ENCODE results near the gene PROSER2. TPM values are rescaled to one million over a fixed set of nuclear protein-coding genes. Genes with fewer than 3 reads are reported as not detected.

PROSER2 gene
- total RNA-seq, 2 experiments from 2014 or later: 0.29 to 0.74 TPM

GRCh38 chr10:11874568-11875493 lies 51.7 kb downstream of the PROSER2 start:
- no peak overlapping the region for H3K27ac Mint-ChIP-seq
- H3K4me3 Mint-ChIP-seq: peak overlapping the region; percentile 3
- no peaks in the 10 kb centered on the region for H3K9me3 Mint-ChIP-seq (ENCODE audit: insufficient read depth)
- ChIA-PET CTCF (no interaction called here), POLR2A (interaction anchor here (0.5 to 0.7 kb wide), 2 partner anchors 54 to 375 kb away, joined by 3 read pairs; no protein-coding TSS in a partner anchor)
- H3K4me1 Mint-ChIP-seq (ENCODE audit: low read depth): peaks cover 21% of the 10 kb centered on the region
- peaks cover 13% of the 10 kb centered on the region for H3K27me3 Mint-ChIP-seq (ENCODE audit: low read depth)
- DNase-seq (peak; percentile 64), ATAC-seq (peak; percentile 83)
- H3K36me3 Mint-ChIP-seq (ENCODE audit: low read depth): no peaks in the 10 kb centered on the region

DNA sequence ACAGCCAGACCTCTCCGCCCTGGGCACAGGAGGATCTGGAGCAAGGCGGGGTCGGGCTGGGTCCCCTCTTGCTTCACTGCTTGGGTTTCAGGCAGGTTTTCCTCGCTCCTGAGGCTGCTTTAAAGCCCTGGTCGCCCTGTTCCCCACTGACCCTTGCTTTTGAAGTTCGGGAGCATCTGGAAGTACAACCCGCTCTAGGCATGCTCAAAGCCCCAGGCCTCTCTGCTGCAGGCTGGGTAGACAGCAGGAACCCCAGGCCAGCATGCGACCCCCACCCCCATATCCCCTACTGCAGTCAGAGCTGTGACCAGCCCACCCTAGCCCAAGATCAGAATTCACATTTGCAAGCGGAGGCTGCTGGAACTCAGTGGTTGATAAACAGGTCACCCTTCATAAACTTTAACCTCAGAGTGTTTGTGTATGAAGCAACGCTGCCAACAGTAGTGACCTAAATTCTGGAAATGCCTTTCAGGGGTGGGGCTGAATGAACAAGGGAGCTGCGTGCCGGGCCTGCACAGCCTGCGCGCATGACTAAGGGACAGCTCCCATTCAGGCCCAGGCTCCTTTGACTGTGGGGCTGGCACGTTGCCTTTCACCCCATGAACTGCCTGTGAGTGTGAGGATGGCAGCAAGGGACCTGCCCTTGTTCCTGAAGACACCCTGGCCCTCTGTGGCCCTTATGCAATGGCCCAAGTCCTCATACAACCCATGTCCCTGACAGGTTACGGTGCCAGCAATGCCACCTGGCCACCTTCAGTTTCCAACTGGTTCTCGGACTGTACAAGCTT lies 52.5 kb downstream of the PROSER2 start:
- Mint-ChIP-seq H3K36me3 (ENCODE audit: low read depth) (no peaks in the 10 kb centered on the region), H3K4me1 (ENCODE audit: low read depth) (peaks cover 21% of the 10 kb centered on the region), H3K9me3 (ENCODE audit: insufficient read depth) (no peaks in the 10 kb centered on the region), H3K4me3 (no peak overlapping the region), H3K27me3 (ENCODE audit: low read depth) (peaks cover 13% of the 10 kb centered on the region), H3K27ac (no peak overlapping the region)
- ChIA-PET CTCF (no interaction called here), POLR2A (interaction anchor here (0.5 kb wide), 1 partner anchor 376 kb away, joined by 3 read pairs; no protein-coding TSS in a partner anchor)
- DNase-seq (no peak), ATAC-seq (no peak)

DNA sequence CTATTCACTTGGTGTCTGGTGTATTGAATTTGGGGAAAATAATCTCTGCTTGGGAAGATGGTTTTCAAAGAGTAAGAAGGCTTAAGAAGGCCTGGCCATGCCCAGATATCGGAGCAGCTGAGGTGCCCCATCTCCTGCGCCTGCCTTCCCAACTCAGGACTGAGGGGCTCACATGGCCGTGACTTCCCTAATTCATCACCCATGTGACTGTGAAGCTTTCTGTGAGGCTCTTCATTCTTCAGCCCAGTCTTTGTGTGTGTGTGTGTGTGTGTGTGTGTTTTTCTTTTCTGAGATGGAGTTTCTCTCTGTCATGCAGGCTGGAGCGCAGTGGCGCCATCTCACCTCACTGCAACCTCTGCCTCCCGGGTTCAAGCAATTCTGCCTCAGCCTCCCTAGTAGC lies 53.2 kb downstream of the PROSER2 start:
- DNase-seq: no peak
- H3K4me1 Mint-ChIP-seq (ENCODE audit: low read depth): peaks cover 19% of the 10 kb centered on the region
- CTCF ChIA-PET: no interaction called here
- no peak for ATAC-seq
- no peaks in the 10 kb centered on the region for H3K36me3 Mint-ChIP-seq (ENCODE audit: low read depth)
- POLR2A ChIA-PET: no interaction called here
- no peaks in the 10 kb centered on the region for H3K9me3 Mint-ChIP-seq (ENCODE audit: insufficient read depth)
- peaks cover 10% of the 10 kb centered on the region for H3K27me3 Mint-ChIP-seq (ENCODE audit: low read depth)
- H3K4me3 Mint-ChIP-seq: no peak overlapping the region
- H3K27ac Mint-ChIP-seq: no peak overlapping the region

DNA sequence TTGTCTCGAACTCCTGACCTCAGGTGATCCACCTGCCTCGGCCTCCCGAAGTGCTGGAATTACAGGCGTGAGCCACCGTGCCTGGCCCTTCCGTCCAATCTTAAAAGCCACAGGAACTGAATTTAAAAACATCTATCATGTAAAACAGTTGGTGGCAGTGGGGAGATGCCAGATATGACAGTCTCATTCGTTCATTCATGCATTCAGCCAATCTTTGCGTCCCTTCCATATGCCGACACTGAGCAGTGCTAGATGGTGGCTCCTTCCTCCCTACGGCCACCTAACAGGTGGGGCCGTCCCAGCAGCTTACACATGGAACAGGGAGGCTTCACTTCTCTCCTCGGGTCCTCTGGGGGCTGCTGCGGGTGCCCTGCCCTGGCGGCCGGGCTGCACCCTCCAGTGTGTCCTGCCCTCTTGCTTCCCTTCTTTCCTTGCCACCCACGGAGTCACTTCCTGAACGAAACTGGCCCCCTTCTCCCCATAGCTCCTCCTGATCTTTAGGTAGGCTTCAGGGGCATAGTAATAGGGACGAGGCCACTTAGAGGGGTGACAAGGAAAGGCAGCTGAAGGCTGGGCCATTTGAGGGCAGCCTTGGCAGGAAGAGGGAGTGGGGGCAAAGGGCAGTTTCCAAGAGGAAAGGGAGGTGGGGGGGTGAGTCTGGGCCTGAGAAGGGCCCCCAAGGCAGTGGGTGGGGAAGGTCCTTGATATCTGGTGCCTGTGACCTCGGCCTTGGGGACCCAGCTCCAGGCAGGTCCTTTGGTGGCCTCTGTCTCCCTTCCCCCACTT lies 53.8 kb downstream of the PROSER2 start:
- DNase-seq (no peak), ATAC-seq (no peak)
- H3K9me3 Mint-ChIP-seq (ENCODE audit: insufficient read depth): no peaks in the 10 kb centered on the region
- H3K27me3 Mint-ChIP-seq (ENCODE audit: low read depth): peaks cover 8% of the 10 kb centered on the region
- ChIA-PET CTCF (interaction anchor here (0.9 kb wide), 1 partner anchor 14 kb away, joined by 3 read pairs; no protein-coding TSS in a partner anchor), POLR2A (no interaction called here)
- H3K4me1 Mint-ChIP-seq (ENCODE audit: low read depth): peaks cover 15% of the 10 kb centered on the region
- H3K27ac Mint-ChIP-seq: no peak overlapping the region
- no peaks in the 10 kb centered on the region for H3K36me3 Mint-ChIP-seq (ENCODE audit: low read depth)
- H3K4me3 Mint-ChIP-seq: no peak overlapping the region

- H3K27me3 Mint-ChIP-seq (ENCODE audit: low read depth): peaks cover 6% of the 10 kb centered on the region
- H3K4me1 Mint-ChIP-seq (ENCODE audit: low read depth): peaks cover 15% of the 10 kb centered on the region
- CTCF ChIA-PET: interaction anchor here (0.9 kb wide), 1 partner anchor 15 kb away, joined by 3 read pairs; no protein-coding TSS in a partner anchor
Measured at GRCh38 chr10:11877591-11877905, 54.4 kb downstream of the PROSER2 start.

GRCh38 chr10:11878776-11879175 lies 55.6 kb downstream of the PROSER2 start:
- no peak for ATAC-seq
- CTCF ChIA-PET: interaction anchor here (1.0 kb wide), 1 partner anchor 29 kb away, joined by 3 read pairs; no protein-coding TSS in a partner anchor

More at GRCh38 chr10:11877591-11877905, 54.4 kb downstream of the PROSER2 start:
- DNase-seq: no peak
- Mint-ChIP-seq H3K9me3 (ENCODE audit: insufficient read depth) (no peaks in the 10 kb centered on the region), H3K36me3 (ENCODE audit: low read depth) (no peaks in the 10 kb centered on the region), H3K27ac (no peak overlapping the region), H3K4me3 (no peak overlapping the region)
- no peak for ATAC-seq
- POLR2A ChIA-PET: no interaction called here

GRCh38 chr10:11879387-11880094 lies 56.4 kb downstream of the PROSER2 start:
- no peaks in the 10 kb centered on the region for H3K27me3 Mint-ChIP-seq (ENCODE audit: low read depth)
- CTCF ChIA-PET: no interaction called here
- no peak overlapping the region for H3K27ac Mint-ChIP-seq
- peaks cover 13% of the 10 kb centered on the region for H3K4me1 Mint-ChIP-seq (ENCODE audit: low read depth)
- no peak for DNase-seq
- H3K36me3 Mint-ChIP-seq (ENCODE audit: low read depth): no peaks in the 10 kb centered on the region
- POLR2A ChIA-PET: no interaction called here
- no peak for ATAC-seq
- no peak overlapping the region for H3K4me3 Mint-ChIP-seq
- no peaks in the 10 kb centered on the region for H3K9me3 Mint-ChIP-seq (ENCODE audit: insufficient read depth)

More at GRCh38 chr10:11878776-11879175, 55.6 kb downstream of the PROSER2 start:
- no peak for DNase-seq
- POLR2A ChIA-PET: no interaction called here
- no peaks in the 10 kb centered on the region for H3K9me3 Mint-ChIP-seq (ENCODE audit: insufficient read depth)
- no peaks in the 10 kb centered on the region for H3K36me3 Mint-ChIP-seq (ENCODE audit: low read depth)
- H3K4me1 Mint-ChIP-seq (ENCODE audit: low read depth): peaks cover 18% of the 10 kb centered on the region
- H3K27me3 Mint-ChIP-seq (ENCODE audit: low read depth): no peaks in the 10 kb centered on the region
- no peak overlapping the region for H3K27ac Mint-ChIP-seq
- H3K4me3 Mint-ChIP-seq: no peak overlapping the region

GRCh38 chr10:11880151-11881029 lies 57.2 kb downstream of the PROSER2 start:
- Mint-ChIP-seq H3K27me3 (ENCODE audit: low read depth) (no peaks in the 10 kb centered on the region), H3K9me3 (ENCODE audit: insufficient read depth) (no peaks in the 10 kb centered on the region), H3K27ac (no peak overlapping the region), H3K36me3 (ENCODE audit: low read depth) (no peaks in the 10 kb centered on the region), H3K4me1 (ENCODE audit: low read depth) (peaks cover 6% of the 10 kb centered on the region), H3K4me3 (no peak overlapping the region)
- CTCF ChIA-PET: no interaction called here
- DNase-seq: no peak
- no peak for ATAC-seq
- POLR2A ChIA-PET: no interaction called here

GRCh38 chr10:11881030-11881476 lies 57.9 kb downstream of the PROSER2 start:
- H3K27me3 Mint-ChIP-seq (ENCODE audit: low read depth): no peaks in the 10 kb centered on the region
- no peak overlapping the region for H3K4me3 Mint-ChIP-seq
- no peak for DNase-seq
- H3K4me1 Mint-ChIP-seq (ENCODE audit: low read depth): peaks cover 6% of the 10 kb centered on the region
- CTCF ChIA-PET: interaction anchor here (0.6 kb wide), 1 partner anchor 128 kb away, joined by 3 read pairs; no protein-coding TSS in a partner anchor
- no peak overlapping the region for H3K27ac Mint-ChIP-seq
- no peaks in the 10 kb centered on the region for H3K36me3 Mint-ChIP-seq (ENCODE audit: low read depth)
- POLR2A ChIA-PET: interaction anchor here (1.5 kb wide), 1 partner anchor 13 kb away, joined by 6 read pairs; no protein-coding TSS in a partner anchor
- no peaks in the 10 kb centered on the region for H3K9me3 Mint-ChIP-seq (ENCODE audit: insufficient read depth)
- no peak for ATAC-seq

All from activated CD8-positive, alpha-beta T cell treated with anti-CD3 and anti-CD28 coated beads, Interleukin-2, amount 10 ng/mL, durations not matched to agents 7 days and 5 days (primary cell).